A172 (cell line): ENCODE measurements around the gene NSMF. TPM values are rescaled to one million over a fixed set of nuclear protein-coding genes. Genes with fewer than 3 reads are reported as not detected.

Experiments used
- DNase-seq: peaks from one replicate; pipeline ENCODE4 v3.0.0-alpha.2; 2015; ENCODE audit warnings: low spot score
- total RNA-seq: library from RNA; depleted of rRNA; stranded (reverse); fragments of >200 nt; shearing (Covaris generic); gene quantifications from 2 replicates; pipeline ENCODE4 v1.2.3, GENCODE V29; 2014; rRNA removed

Gene NSMF
- total RNA-seq: 45.1 and 46.4 TPM in 2 replicates

GRCh38 chr9:137459152-137459600 lies at the start of gene NSMF:
Gene NSMF (minus strand): TSS chr9:137459334. CDS start chr9:137459102, 232 bp downstream.
- DNase-seq: peak; percentile 80

DNA sequence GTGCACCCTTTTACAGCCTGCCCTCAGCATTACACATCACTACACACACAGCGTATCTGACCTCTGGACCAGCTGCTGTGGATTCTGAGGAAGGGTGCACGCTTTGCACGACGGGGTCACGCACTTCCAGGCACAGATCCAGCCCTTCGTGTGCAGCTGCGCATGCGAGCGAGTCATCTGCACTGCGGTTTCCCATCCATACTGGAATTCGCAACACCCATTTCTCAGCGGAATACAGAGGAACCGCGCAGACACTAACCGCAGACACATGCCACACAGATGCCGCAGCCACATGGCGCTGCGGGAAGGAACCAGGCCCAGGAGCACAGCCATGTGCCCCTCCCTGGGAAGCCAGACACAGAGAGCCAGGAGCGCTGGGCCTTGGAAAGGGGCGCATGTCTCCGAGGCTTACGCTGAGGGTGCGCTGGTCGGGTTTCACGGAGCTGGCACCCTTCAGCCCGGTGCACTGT lies 47.6 kb upstream of the NSMF start:
- peak; percentile 64 for DNase-seq

- DNase-seq: no peak
These were observed 47.1 kb upstream of the NSMF start for GRCh38 chr9:137506274-137506673.

DNA sequence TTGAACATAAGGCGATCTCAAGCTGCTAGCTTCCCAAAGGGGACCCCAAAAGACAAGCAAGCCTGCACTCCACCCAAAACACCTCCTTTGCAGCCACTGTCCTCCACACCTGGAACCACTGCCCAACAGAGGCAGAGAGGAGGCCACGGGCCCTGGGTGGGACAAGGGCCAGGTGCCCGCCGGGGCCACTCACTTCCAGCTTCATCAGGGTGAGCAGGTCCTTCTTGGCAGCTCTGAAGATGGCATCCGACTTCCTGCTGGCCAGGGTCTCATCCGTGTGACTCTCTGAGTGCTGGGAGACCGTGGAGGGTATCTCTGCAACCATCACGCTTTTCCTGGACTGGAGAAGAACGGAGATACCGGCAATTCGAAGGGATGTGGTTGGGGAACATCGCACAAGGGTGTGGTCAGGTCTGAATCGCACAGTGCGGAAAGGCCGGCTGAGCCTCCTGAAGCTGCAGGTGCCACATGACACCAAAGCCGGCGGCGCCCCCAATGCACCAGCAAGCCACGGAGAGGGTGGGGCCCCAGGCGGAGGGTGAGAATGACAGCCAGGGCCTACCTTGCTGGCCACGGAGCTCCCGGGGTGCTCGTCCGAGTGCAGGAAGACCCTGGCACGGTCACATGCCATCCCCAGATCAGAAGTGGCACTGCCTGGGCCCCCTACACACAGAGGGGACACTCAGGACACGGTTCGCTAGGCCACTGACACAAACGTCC lies 46.4 kb upstream of the NSMF start:
- DNase-seq: no peak

GRCh38 chr9:137504432-137504777 lies 45.3 kb upstream of the NSMF start:
- no peak for DNase-seq

GRCh38 chr9:137502008-137502911 lies 43.1 kb upstream of the NSMF start:
- DNase-seq: no peak

DNA sequence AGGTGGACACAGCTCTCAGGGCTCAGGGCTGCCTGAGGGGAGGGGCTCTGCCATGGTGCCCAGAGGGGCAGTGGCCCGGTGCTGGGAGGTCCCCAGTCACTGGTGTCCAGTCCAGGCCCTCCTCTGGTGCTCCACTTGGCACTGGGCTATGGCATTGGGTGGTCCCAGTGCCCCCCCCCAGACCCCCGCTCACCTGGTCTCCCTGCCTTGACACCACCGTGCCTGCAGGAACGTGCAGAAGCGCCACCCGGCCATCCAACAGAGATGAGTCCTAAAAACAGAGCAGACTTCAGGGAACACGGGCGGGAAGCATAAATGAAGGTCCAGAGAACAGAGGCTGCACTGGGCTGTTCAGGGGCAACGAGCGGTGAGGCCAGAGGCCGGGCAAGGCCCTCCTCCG lies 42.3 kb upstream of the NSMF start:
- no peak for DNase-seq

- DNase-seq: no peak
These were observed 41.7 kb upstream of the NSMF start for GRCh38 chr9:137500666-137501397.

DNA sequence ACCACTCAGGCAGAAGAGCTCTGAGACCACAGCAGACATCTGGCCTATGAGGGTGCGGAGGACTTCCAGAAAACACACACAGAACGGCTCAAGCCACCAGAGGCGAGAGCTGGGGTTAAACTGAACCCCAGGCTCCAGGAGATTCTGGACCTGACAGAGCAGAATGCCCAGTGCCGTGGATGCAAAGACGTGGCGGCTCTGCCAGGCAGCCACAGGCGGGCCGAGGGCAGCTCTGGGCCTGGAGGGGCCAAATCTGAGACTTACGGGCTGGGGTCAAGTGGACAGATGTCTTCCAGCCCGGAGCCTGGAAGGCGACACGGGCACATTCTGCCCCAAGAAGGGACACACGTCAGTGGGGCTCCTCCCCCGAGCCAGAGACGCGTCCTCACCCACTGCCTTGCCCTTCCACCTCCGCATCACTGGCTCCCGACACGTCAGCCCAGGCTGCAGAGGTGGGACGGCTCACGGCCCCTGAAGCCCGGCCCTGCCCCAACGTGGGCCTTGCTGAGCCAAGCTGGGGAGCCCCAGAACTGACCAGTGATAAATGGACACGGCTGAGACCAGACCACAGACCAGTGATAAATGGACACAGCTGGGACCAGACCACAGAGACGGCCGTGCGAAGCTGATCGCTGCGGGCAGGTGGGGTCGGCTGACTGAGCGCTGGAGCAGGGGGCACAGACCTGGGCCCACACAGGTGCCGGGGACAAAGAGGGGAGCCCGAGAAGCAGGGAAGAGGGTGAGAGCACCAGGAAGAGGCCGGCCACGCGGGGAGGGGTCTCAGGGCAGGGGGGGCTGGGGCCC lies 40.9 kb upstream of the NSMF start:
- no peak for DNase-seq

GRCh38 chr9:137499416-137499815 lies 40.3 kb upstream of the NSMF start:
- DNase-seq: no peak

- DNase-seq: no peak
These were observed 39.6 kb upstream of the NSMF start for GRCh38 chr9:137498720-137499150.

GRCh38 chr9:137497921-137498719 lies 39.0 kb upstream of the NSMF start:
- DNase-seq: no peak

GRCh38 chr9:137496601-137497375 lies 37.7 kb upstream of the NSMF start:
- DNase-seq: no peak

- DNase-seq: no peak
These were observed 35.6 kb upstream of the NSMF start for GRCh38 chr9:137494550-137495351.

GRCh38 chr9:137494104-137494544 lies 35.0 kb upstream of the NSMF start:
- DNase-seq: peak; percentile 51

DNA sequence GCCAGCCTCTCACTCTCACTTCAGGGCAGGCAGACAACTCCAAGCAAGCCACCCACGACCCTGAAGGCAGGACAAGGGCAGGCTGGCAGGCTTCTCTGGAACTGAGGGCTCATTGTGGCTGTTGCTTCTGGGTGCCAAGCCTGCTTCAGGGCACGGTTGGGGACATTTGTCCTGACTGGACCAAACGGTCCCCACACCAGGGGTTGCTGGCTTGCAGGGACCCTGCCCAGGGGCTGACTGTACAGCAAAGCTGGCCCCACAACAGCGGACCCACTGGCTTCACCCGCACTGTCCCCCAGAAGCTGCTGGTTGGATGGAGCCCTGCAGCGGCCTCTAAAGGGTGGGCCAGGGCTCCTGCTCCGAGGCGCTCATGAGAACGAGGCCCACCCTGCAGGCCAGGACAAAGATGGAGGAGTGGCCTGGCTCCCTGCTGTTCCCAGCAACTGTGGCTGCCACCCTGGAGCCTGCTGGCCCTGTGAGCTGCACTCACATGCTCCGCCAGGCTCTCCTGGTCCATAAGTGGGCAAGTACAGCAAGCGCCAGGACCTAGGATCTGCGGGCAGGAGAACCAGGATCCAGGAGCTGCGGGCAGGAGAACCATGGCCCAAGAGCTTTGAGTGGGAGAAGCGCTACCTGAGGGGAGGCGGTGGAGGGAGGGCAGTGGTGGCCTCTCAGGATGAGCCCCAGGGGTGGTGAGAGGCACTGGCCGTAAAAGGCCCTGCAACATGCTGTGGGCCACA lies 34.4 kb upstream of the NSMF start:
- no peak for DNase-seq

DNA sequence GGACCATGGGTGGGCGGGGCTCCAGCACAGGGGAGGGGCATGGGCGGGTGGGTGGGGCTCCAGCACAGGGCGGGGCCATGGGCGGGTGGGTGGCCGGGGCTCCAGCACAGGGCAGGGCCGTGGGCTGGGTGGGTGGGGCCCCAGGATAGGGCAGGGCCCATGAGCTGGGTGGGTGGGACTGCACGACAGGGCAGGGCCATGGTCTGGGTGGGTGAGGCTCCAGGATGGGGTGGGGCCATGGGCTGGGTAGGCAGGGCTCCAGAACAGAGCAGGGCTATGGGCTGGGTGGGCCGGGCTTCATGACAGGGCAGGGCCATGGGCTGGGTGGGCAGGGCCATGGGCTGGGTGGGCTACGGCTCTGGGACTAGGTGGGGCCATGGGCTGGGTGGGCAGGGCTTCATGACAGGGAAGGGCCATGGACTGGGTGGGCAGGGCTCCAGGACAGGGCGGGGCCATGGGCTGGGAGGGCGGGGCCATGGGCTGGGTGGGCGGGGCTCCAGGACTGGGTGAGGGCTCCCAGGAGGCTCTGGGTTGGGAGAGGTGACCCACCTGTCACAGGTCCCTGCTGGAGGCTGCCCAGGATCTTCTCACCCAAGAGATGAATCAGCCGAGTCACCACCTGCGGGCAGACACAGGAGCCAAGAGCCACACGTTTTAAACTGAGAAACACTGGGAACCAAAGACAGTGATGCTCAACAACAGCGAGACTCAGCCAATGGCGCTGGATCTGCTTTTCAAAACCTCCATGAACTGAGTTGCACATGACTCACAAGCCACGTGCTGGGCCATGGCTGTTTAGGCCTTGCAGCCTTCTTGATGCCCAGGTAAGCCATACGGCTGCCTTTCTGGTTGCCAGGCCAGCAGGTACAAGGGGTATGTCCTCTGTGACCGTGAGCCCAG lies 33.6 kb upstream of the NSMF start:
- DNase-seq: no peak
